ENCODE data around the gene FKBP8.
"Not testable (repeated sequence)": the region's sequence is repeated elsewhere in the genome, so short reads cannot be mapped to it uniquely, and the experiment has no call there.

FKBP8 gene

GRCh38 chr19:18558202-18558555 lies 14.8 kb upstream of the FKBP8 start:
- no peak for DNase-seq

- peak; percentile 94 for DNase-seq
These were observed 14.2 kb upstream of the FKBP8 start, which contains the start of gene KXD1 for GRCh38 chr19:18557411-18558201. TSS of gene KXD1 (plus strand) at chr19:18557870. CDS start at chr19:18562057, 4,187 bp downstream.

GRCh38 chr19:18551631-18552030 lies 8.3 kb upstream of the FKBP8 start:
- DNase-seq: no peak

- DNase-seq: no peak
These were observed 572 bp upstream of the FKBP8 start for GRCh38 chr19:18543814-18544475.

- DNase-seq: no peak
These were observed 1.1 kb downstream of the FKBP8 start for GRCh38 chr19:18541992-18542940.

GRCh38 chr19:18541258-18541991 lies 1.9 kb downstream of the FKBP8 start:
- DNase-seq: no peak

GRCh38 chr19:18540200-18540599 lies 3.2 kb downstream of the FKBP8 start:
- not testable (repeated sequence) for DNase-seq

GRCh38 chr19:18539372-18539771 lies 4.0 kb downstream of the FKBP8 start:
- DNase-seq: no peak

GRCh38 chr19:18538115-18538514 lies 5.3 kb downstream of the FKBP8 start:
- no peak for DNase-seq

- no peak for DNase-seq
These were observed 5.9 kb downstream of the FKBP8 start for GRCh38 chr19:18537431-18537830.

GRCh38 chr19:18536475-18536874 lies 6.9 kb downstream of the FKBP8 start:
- no peak for DNase-seq

- DNase-seq: no peak
These were observed 10.3 kb downstream of the FKBP8 start for GRCh38 chr19:18533058-18533457.

- no peak for DNase-seq
These were observed 11.0 kb downstream of the FKBP8 start for GRCh38 chr19:18532168-18532890.

GRCh38 chr19:18531485-18531884 lies 11.9 kb downstream of the FKBP8 start:
- DNase-seq: no peak

- no peak for DNase-seq
These were observed 13.6 kb downstream of the FKBP8 start for GRCh38 chr19:18529782-18530181.

- no peak for DNase-seq
These were observed 17.1 kb downstream of the FKBP8 start for GRCh38 chr19:18526316-18526715.

GRCh38 chr19:18523841-18524240 lies 19.5 kb downstream of the FKBP8 start:
- no peak for DNase-seq

GRCh38 chr19:18522862-18523440 lies 20.4 kb downstream of the FKBP8 start:
- not testable (repeated sequence) for DNase-seq

GRCh38 chr19:18522124-18522861 lies 21.1 kb downstream of the FKBP8 start:
- peak; percentile 98 for DNase-seq

- no peak for DNase-seq
These were observed 21.7 kb downstream of the FKBP8 start, which contains the start of gene ELL for GRCh38 chr19:18521692-18522123. TSS of gene ELL (minus strand) at chr19:18522070. CDS start at chr19:18522055, 15 bp downstream.

Measured in NCI-H345 (cell line).